ENCODE measurements around the gene MRPL39.

- no peak for TF ChIP-seq POLR2AphosphoS5 (IDR thresholded peaks at IDR 0.05; ENCODE audit: low read depth, low read length)
- no peak for TF ChIP-seq CTCF (IDR thresholded peaks at IDR 0.05)
- TF ChIP-seq RFX5 (IDR thresholded peaks at IDR 0.05; ENCODE audit: low read length): no peak
- no peak for TF ChIP-seq GABPA (IDR thresholded peaks at IDR 0.05; ENCODE audit: low read depth)
- TF ChIP-seq RCOR1 (IDR thresholded peaks at IDR 0.05; ENCODE audit: low read length): no peak
- no peak for TF ChIP-seq EZH2phosphoT487 (IDR thresholded peaks at IDR 0.05; ENCODE audit: borderline replicate concordance, low read depth)
- TF ChIP-seq, protein P1, sequence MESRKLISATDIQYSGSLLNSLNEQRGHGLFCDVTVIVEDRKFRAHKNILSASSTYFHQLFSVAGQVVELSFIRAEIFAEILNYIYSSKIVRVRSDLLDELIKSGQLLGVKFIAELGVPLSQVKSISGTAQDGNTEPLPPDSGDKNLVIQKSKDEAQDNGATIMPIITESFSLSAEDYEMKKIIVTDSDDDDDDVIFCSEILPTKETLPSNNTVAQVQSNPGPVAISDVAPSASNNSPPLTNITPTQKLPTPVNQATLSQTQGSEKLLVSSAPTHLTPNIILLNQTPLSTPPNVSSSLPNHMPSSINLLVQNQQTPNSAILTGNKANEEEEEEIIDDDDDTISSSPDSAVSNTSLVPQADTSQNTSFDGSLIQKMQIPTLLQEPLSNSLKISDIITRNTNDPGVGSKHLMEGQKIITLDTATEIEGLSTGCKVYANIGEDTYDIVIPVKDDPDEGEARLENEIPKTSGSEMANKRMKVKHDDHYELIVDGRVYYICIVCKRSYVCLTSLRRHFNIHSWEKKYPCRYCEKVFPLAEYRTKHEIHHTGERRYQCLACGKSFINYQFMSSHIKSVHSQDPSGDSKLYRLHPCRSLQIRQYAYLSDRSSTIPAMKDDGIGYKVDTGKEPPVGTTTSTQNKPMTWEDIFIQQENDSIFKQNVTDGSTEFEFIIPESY (IDR thresholded peaks at IDR 0.05; ENCODE audit: borderline replicate concordance, low read depth): no peak
- TF ChIP-seq JUND (IDR thresholded peaks at IDR 0.05): no peak
- TF ChIP-seq, protein P2, sequence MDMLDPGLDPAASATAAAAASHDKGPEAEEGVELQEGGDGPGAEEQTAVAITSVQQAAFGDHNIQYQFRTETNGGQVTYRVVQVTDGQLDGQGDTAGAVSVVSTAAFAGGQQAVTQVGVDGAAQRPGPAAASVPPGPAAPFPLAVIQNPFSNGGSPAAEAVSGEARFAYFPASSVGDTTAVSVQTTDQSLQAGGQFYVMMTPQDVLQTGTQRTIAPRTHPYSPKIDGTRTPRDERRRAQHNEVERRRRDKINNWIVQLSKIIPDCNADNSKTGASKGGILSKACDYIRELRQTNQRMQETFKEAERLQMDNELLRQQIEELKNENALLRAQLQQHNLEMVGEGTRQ (IDR thresholded peaks at IDR 0.05; ENCODE audit: borderline replicate concordance, low read depth, low read length): no peak
- TF ChIP-seq, protein P3, sequence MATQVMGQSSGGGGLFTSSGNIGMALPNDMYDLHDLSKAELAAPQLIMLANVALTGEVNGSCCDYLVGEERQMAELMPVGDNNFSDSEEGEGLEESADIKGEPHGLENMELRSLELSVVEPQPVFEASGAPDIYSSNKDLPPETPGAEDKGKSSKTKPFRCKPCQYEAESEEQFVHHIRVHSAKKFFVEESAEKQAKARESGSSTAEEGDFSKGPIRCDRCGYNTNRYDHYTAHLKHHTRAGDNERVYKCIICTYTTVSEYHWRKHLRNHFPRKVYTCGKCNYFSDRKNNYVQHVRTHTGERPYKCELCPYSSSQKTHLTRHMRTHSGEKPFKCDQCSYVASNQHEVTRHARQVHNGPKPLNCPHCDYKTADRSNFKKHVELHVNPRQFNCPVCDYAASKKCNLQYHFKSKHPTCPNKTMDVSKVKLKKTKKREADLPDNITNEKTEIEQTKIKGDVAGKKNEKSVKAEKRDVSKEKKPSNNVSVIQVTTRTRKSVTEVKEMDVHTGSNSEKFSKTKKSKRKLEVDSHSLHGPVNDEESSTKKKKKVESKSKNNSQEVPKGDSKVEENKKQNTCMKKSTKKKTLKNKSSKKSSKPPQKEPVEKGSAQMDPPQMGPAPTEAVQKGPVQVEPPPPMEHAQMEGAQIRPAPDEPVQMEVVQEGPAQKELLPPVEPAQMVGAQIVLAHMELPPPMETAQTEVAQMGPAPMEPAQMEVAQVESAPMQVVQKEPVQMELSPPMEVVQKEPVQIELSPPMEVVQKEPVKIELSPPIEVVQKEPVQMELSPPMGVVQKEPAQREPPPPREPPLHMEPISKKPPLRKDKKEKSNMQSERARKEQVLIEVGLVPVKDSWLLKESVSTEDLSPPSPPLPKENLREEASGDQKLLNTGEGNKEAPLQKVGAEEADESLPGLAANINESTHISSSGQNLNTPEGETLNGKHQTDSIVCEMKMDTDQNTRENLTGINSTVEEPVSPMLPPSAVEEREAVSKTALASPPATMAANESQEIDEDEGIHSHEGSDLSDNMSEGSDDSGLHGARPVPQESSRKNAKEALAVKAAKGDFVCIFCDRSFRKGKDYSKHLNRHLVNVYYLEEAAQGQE (IDR thresholded peaks at IDR 0.05; ENCODE audit: low read depth, low read length): no peak
- TF ChIP-seq FOXJ3 (CRISPR knock-in tag; IDR thresholded peaks at IDR 0.05): no peak
- TF ChIP-seq CHD2 (IDR thresholded peaks at IDR 0.05; ENCODE audit: low read length, partially characterized antibody): no peak
- TF ChIP-seq NRF1 (IDR thresholded peaks at IDR 0.05; ENCODE audit: low read depth, low read length): no peak
- TF ChIP-seq YY1 (IDR thresholded peaks at IDR 0.05; ENCODE audit: low read depth): no peak; the same call in 1 of the 2 replicates
Measured at GRCh38 chr21:25640202-25640942, 33.1 kb upstream of the MRPL39 start.
